OCI-LY1 (cell line): ENCODE results near the gene MAN1C1.
"Not testable (repeated sequence)": the region's sequence is repeated elsewhere in the genome, so short reads cannot be mapped to it uniquely, and the experiment has no call there.

ENCODE experiments used
- H2AFZ ChIP-seq: fragments of 200-600 bp; sonication (generic), shearing (Covaris generic); 2 replicates; pipeline ENCODE4 v1.6.0; 2014; ENCODE audit warnings: antibody characterized with exemption, mild to moderate bottlenecking, low read length
- H3F3A ChIP-seq: fragments of 200-600 bp; sonication (generic), shearing (Covaris generic); 2 replicates; pipeline ENCODE4 v1.6.0; 2014; ENCODE audit warnings: mild to moderate bottlenecking, antibody characterized with exemption, low read length, moderate library complexity; ENCODE audit not compliant: insufficient read depth
- H3K27ac ChIP-seq: fragments of 200-600 bp; sonication (generic); 2 replicates; pipeline ENCODE4 v1.5.1; 2014; ENCODE audit warnings: low read length, mixed run types, mild to moderate bottlenecking, low read depth; ENCODE audit not compliant: poor library complexity, severe bottlenecking
- H3K27me3 ChIP-seq: fragments of 200-600 bp; sonication (generic); 2 replicates; pipeline ENCODE4 v1.6.0; 2014; ENCODE audit warnings: antibody characterized with exemption, mild to moderate bottlenecking, low read length, moderate library complexity; ENCODE audit not compliant: insufficient read depth
- H3K36me3 ChIP-seq: fragments of 200-600 bp; sonication (generic); 2 replicates; pipeline ENCODE4 v1.6.1; 2014; ENCODE audit warnings: mild to moderate bottlenecking, antibody characterized with exemption, low read length, moderate library complexity, mixed read lengths; ENCODE audit not compliant: insufficient read depth
- H3K4me1 ChIP-seq: fragments of 200-600 bp; sonication (generic); 2 replicates; pipeline ENCODE4 v1.5.1; 2014; ENCODE audit warnings: mild to moderate bottlenecking, low read length, moderate library complexity; ENCODE audit not compliant: insufficient read depth, severe bottlenecking
- H3K4me2 ChIP-seq: fragments of 200-600 bp; sonication (generic), shearing (Covaris generic); 2 replicates; pipeline ENCODE4 v1.6.1; 2014; ENCODE audit warnings: low read length
- H3K4me3 ChIP-seq: fragments of 200-600 bp; sonication (generic); 2 replicates; pipeline ENCODE4 v1.5.1; 2014; ENCODE audit warnings: low read length, low read depth, mild to moderate bottlenecking, mixed read lengths; ENCODE audit not compliant: poor library complexity, severe bottlenecking
- H3K79me2 ChIP-seq: fragments of 200-600 bp; shearing (Covaris generic); 2 replicates; pipeline ENCODE4 v1.6.1; 2016; ENCODE audit warnings: mixed run types, low read length, mixed read lengths; ENCODE audit not compliant: insufficient read depth
- H3K9ac ChIP-seq: fragments of 200-600 bp; sonication (generic), shearing (Covaris generic); 2 replicates; pipeline ENCODE4 v1.6.1; 2014; ENCODE audit warnings: mild to moderate bottlenecking, low read length, mixed read lengths
- H3K9me2 ChIP-seq: fragments of 200-600 bp; sonication (generic), shearing (Covaris generic); 2 replicates; pipeline ENCODE4 v1.6.1; 2014; ENCODE audit warnings: low read depth, mild to moderate bottlenecking, low read length, mixed read lengths
- H3K9me3 ChIP-seq: fragments of 200-600 bp; shearing (Covaris generic); 2 replicates; pipeline ENCODE4 v1.6.1; 2014; ENCODE audit warnings: low read length, mixed read lengths
- H4K20me1 ChIP-seq: fragments of 200-600 bp; sonication (generic), shearing (Covaris generic); 2 replicates; pipeline ENCODE4 v1.6.0; 2016; ENCODE audit warnings: mild to moderate bottlenecking, low read length; ENCODE audit not compliant: insufficient read depth
- EZH2 ChIP-seq: fragments of 200-600 bp; sonication (generic), shearing (Covaris generic); IDR thresholded peaks from 2 replicates; pipeline ENCODE4 v1.8.0; 2017; ENCODE audit warnings: borderline replicate concordance, mixed run types, mild to moderate bottlenecking, antibody characterized with exemption, low read length, moderate library complexity, mixed read lengths
- TF ChIP-seq, protein P1 (sequence below): fragments of 200-600 bp; sonication (generic), shearing (Covaris generic); IDR thresholded peaks from 2 replicates; pipeline ENCODE4 v1.5.1; 2017; ENCODE audit warnings: mild to moderate bottlenecking, antibody characterized with exemption, low read length, moderate library complexity, mixed read lengths

Gene MAN1C1

DNA sequence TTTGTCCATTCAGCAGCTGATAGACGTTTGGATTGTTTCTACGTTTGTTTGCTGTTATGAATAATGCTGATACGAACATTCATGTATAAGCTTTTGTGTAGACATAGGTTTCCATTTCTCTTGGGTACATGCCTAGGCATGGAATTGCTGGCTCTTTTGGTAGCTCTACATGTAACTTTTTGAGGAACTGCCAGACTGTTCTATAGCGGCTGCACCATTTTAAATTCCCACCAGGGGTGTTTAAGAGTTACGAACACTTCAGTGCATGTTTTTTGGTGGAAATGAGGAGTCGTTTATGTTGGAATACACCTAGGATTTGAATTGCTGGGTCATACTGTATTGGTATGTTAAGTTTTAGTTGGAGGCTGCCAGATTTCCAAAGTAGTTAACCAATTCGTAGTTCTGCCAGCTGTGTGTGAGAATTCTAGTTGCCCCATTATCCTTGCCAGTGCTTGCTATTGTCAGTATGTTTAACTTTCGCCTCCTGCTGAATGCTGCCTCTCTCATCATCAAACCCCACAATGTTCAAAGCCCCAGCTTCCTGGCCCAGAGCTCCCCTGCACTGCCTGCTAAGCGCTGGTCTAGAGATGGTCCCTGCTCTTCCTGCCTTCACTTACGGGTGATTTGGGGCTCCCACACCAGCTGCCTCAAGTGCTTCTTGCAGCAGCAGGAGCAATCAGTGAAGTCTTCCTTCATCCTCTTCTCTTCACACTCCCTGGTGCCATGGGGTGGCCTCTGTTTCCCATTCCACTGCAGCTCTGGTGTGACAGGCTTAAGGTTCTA, 81.0 kb downstream of the MAN1C1 start:
- no peaks in the 10 kb centered on the region for H3K9me3 ChIP-seq
- no peak overlapping the region for H3K9ac ChIP-seq
- no peaks in the 10 kb centered on the region for H3F3A ChIP-seq
- H3K9me2 ChIP-seq = no peaks in the 10 kb centered on the region
- H4K20me1 ChIP-seq = no peaks in the 10 kb centered on the region
- no peak overlapping the region for H3K27ac ChIP-seq
- H3K36me3 ChIP-seq = no peaks in the 10 kb centered on the region
- no peaks in the 10 kb centered on the region for H3K79me2 ChIP-seq
- H3K4me3 ChIP-seq = no peak overlapping the region
- H3K4me2 ChIP-seq = no peak overlapping the region
- H2AFZ ChIP-seq = no peak overlapping the region
- no peaks in the 10 kb centered on the region for H3K27me3 ChIP-seq
- TF ChIP-seq, protein P1, sequence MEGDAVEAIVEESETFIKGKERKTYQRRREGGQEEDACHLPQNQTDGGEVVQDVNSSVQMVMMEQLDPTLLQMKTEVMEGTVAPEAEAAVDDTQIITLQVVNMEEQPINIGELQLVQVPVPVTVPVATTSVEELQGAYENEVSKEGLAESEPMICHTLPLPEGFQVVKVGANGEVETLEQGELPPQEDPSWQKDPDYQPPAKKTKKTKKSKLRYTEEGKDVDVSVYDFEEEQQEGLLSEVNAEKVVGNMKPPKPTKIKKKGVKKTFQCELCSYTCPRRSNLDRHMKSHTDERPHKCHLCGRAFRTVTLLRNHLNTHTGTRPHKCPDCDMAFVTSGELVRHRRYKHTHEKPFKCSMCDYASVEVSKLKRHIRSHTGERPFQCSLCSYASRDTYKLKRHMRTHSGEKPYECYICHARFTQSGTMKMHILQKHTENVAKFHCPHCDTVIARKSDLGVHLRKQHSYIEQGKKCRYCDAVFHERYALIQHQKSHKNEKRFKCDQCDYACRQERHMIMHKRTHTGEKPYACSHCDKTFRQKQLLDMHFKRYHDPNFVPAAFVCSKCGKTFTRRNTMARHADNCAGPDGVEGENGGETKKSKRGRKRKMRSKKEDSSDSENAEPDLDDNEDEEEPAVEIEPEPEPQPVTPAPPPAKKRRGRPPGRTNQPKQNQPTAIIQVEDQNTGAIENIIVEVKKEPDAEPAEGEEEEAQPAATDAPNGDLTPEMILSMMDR = no peak
- no peak for TF ChIP-seq EZH2
- H3K4me1 ChIP-seq = no peaks in the 10 kb centered on the region

DNA sequence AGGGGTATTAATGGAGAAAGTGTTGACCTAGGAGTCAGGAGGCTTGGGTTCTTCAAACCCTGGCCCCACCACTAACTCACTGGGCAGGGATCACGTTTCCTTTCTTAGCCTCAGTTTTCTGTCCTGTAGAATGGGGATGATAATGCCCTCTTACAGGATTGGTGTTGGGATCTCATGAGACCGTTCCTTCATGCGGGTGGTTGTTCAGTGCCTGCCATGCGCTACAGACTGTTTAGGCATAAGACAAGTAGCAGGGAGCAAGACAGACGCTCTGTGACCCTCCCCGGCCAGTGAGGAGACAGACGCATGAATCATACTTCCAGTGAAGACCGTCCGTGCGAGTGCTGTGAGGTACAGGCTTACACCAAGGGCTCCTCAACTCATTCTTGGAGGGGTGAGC, 81.7 kb downstream of the MAN1C1 start:
- H3K4me2 ChIP-seq = no peak overlapping the region
- H3K27ac ChIP-seq = no peak overlapping the region
- no peaks in the 10 kb centered on the region for H3K79me2 ChIP-seq
- no peaks in the 10 kb centered on the region for H3K9me3 ChIP-seq
- no peaks in the 10 kb centered on the region for H3F3A ChIP-seq
- H2AFZ ChIP-seq = no peak overlapping the region
- no peak for TF ChIP-seq EZH2
- TF ChIP-seq, protein P1 = no peak
- no peaks in the 10 kb centered on the region for H3K9me2 ChIP-seq
- no peaks in the 10 kb centered on the region for H3K36me3 ChIP-seq
- no peak overlapping the region for H3K4me3 ChIP-seq
- 0 out of 2 replicates have a peak, but pooled peaks cover 5% of the 10 kb centered on the region for H3K27me3 ChIP-seq
- no peaks in the 10 kb centered on the region for H4K20me1 ChIP-seq
- H3K9ac ChIP-seq = no peak overlapping the region
- H3K4me1 ChIP-seq = no peaks in the 10 kb centered on the region

DNA sequence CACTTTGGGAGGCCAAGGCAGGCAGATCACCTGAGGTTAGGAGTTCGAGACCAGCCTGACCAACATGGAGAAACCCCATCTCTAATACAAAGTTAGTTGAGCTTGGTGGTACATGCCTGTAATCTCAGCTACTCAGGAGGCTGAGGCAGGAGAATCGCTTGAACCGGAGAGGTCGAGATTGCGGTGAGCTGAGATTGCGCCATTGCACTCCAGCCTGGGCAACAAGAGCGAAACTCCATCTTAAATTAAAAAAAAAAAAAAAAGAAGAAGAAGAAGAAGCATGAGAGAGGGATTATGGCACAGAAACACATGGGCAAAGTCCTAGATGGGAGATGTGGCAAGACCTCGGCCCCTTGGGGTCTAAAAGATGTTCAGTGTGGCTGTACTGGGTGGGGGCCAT, 82.5 kb downstream of the MAN1C1 start:
- not testable (repeated sequence) for H4K20me1 ChIP-seq, H3K9me3 ChIP-seq, H3K4me1 ChIP-seq, H3K79me2 ChIP-seq, H3F3A ChIP-seq, H2AFZ ChIP-seq, H3K27ac ChIP-seq, H3K4me3 ChIP-seq, H3K4me2 ChIP-seq, H3K36me3 ChIP-seq, H3K9ac ChIP-seq, H3K27me3 ChIP-seq, H3K9me2 ChIP-seq
